Sigmoid colon (tissue), 4 donors: ENCODE results near the gene MORN1.

Source experiments
- CTCF ChIP-seq, 4 experiments: fragments of 450-650 bp in 3 of 4; fragments of 200-600 bp in 1 of 4; IDR thresholded peaks; one replicate each; pipeline ENCODE4 v1.5.1; 2016 to 2019; ENCODE audit warnings: antibody characterized with exemption in 4 of 4, mild to moderate bottlenecking in 3 of 4, moderate library complexity in 2 of 4
- POLR2A ChIP-seq, 2 donors: fragments of 450-650 bp; IDR thresholded peaks; one replicate each; pipeline ENCODE4 v1.6.1; 2016; ENCODE audit warnings: antibody characterized with exemption in 2 of 2, mild to moderate bottlenecking in 2 of 2, moderate library complexity in 2 of 2
- POLR2AphosphoS5 ChIP-seq, 4 donors: sonication (generic); formaldehyde crosslinking; IDR thresholded peaks; one replicate each; pipeline ENCODE4 v1.6.1; 2017; ENCODE audit warnings: antibody characterized with exemption in 4 of 4

- no peak for TF ChIP-seq CTCF (IDR thresholded peaks at IDR 0.05)
- TF ChIP-seq POLR2A (IDR thresholded peaks at IDR 0.05): no peak
- TF ChIP-seq POLR2AphosphoS5 (IDR thresholded peaks at IDR 0.05): no peak
Measured at GRCh38 chr1:2348346-2349325, 42.7 kb downstream of the MORN1 start.
